ENCODE data around the gene RNF220.

The RNF220 gene

DNA sequence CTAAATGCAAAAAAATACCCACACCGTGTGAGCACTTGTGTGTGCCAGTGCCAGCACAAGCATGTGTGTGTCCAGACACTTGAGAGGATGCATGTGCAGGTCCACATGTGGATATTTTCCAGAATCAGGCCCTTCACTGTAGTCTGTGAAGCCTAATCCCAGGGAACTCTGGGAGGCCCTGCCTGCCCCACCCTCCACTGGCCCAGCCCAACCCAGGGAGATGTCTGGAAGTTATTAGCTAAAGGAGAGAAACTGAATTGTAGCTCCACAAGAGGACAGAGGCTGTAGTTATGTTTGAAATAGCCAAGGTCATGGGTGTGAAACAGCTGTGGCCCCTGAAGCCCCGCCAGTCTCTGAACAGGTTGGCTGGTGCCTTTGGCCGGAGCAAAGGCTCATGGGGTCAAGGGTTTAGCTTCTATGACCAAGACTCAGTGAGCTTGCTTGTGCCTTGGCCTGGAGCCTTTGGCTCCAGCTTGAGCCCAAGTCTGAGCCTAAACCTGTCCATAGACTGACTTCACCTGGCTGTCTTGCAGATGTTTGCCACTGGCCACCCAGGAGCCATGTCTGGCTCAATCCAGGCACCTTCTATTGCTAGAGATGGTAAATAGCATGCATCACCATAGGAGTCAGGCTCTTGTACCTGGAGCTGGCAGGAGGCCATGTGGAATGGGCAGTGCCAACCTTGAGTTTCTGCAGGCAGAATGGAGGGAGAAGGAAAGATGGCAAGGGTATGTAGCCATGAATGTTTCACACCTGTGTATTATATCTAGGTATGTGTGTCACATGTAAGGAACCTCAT lies 199.3 kb downstream of the RNF220 start:
- in situ Hi-C loops (cut with MboI; ENCODE audit: low sequenced_read_pairs) = no loop called here

DNA sequence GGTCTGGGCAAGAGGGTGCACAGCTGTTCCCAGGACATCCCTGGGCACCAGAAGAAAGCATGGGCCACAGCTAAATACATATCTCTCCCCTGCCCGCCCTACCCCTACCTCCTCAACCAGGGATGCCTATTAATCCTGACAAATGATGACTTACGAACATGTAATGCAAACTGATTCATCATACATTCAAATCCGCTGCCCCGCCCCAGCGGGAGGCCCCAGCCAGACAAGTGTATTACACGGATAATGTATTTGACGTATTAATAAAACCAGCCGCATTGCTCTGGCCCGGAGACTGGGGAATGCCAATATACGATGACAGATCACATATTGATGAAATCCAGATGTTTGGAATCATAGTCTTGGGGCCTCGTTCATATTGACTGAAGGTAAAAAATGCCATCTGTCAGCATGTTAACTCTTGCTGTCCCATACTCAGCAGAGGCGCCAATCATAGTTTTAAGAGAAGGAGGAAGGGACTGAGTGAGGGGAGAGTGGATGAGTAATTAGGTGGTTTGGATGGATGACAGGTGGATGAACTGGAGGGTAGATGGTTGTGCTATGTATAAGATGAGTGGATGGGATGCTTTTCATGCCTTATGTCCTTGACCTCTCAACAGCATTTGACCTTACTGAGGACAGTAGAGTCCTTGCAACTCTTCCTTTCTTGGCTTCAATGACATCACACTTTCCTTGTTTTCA lies 201.0 kb downstream of the RNF220 start:
- in situ Hi-C loops (cut with MboI; ENCODE audit: low sequenced_read_pairs) = no loop called here

- in situ Hi-C loops (cut with MboI; ENCODE audit: low sequenced_read_pairs) = no loop called here
Measured at GRCh38 chr1:44606701-44607281, 201.7 kb downstream of the RNF220 start.

DNA sequence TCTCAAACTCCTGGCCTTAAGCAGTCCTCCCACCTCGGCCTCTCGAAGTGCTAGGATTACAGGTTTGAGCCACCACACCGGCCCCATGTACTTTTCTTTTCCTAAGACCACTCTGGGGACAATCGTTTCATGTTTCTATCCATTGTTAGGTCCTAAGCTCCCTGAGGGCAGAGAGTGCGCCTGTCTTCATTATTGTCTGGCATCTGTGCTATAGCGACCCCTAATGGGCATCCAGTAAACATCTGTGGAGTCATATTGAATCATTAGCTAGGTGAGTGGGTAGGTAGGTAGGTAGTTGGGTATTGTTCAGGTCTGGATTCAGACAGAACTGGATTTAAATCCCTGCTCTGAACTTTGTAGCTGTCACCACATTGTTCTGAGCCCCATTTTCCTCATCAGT lies 203.1 kb downstream of the RNF220 start:
- in situ Hi-C loops (cut with MboI; ENCODE audit: low sequenced_read_pairs) = no loop called here

GRCh38 chr1:44609412-44609767 lies 204.3 kb downstream of the RNF220 start:
- in situ Hi-C loops (cut with MboI; ENCODE audit: low sequenced_read_pairs) = no loop called here

DNA sequence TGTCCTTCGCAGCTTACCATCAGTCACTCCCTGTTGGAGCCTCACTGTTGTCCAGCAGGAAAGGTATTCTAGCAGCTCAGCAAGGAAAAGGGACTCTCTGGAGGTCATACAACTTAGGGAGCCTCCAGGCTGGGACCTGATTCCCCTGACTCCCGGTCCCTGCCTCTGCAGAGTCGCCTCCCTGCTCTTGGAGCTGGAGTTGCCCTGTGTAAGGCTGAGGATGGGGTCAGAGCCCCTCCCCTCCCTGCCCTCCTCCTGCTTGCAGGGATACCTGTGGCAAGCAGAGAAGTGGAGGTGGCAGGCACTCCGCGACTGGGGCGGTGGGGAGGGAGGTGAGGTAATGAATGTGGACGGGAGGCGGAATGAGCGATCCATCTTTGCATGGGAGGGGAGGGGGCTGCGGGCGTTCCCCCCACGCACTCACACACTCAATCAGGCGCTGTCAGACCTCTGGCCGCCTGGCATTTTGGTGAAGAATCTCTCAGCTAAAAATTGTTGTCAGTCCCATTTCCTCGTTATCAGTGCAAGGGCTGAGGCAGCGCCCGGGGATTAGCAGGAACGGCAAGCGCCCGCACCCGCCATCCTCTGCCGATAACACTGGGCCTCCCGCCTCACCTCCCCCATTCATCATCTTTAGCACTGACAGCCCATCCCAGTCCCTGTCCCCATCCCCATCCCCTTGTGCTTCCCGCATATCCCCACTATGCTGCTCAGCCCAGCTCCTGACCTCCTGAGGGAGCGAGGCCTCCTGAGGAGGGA lies 204.9 kb downstream of the RNF220 start:
- in situ Hi-C loops (cut with MboI; ENCODE audit: low sequenced_read_pairs) = no loop called here

DNA sequence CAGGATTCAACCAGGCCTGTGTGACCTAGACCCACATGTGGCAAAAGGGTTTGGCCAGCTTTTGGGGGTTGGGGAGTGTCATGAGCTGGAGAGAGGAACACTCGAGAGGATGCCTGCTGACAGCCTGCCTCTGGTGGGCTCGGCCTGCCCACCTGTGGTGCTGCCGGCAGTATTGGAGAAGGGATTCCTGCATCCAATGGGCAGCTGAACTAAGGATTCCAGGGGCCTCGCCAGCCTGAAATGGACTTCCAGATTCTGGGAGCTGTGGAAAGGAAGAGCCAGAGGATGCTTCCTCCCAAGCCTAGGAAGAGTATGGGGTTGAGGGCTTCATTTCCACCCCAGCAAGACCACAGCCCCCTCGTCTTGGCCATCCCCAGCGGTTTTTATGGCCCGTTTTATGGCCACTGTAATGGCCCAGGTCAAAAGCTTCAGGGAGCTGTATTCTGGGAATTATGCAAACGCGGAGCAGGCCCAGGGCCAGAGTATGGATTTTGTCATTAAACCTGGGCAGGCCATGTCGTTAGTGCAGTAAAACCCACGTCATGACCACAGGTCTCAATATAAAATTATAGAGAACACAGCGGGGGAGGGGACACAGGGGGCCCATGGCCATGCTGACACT lies 205.6 kb downstream of the RNF220 start:
- in situ Hi-C loops (cut with MboI; ENCODE audit: low sequenced_read_pairs) = no loop called here

DNA sequence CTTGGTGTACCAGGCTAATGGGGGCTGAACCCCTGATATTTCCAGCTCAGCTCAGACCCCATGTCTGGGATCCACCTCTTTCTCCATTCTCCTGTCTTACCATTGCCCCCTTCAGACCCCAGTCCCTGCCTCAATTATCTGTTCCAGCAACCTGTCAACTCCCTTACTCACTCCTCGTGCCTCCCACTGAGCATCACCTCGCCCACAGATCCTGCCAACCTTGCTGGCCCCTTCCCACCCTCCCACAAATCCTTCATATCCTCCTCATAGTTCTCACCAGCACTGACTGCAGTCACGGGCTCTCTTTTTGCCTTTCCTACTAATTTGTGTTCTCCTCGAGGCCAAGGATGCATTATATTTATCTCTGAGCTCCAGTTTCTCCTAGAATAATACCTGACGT lies 206.4 kb downstream of the RNF220 start:
- in situ Hi-C loops (cut with MboI; ENCODE audit: low sequenced_read_pairs) = no loop called here

DNA sequence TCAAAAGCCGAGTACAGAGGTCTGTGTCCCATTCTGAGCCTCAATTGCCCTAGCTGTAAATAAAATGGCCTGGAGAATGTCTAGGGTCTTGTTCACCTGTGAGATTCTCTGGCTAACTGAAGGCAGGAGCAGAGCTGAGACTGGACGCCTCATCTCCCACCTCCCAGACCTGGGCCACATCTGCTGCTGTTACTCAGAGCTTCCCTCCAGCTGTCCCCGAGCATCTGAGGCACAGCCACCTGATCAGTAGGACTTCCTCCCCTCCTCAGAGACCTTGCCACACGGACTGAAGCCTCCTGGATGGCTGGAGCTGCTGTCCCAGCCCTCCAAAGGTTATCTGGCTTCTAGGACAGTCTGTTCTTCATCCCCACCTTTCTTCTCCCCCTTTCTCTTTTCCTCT lies 206.8 kb downstream of the RNF220 start:
- in situ Hi-C loops (cut with MboI; ENCODE audit: low sequenced_read_pairs) = no loop called here

DNA sequence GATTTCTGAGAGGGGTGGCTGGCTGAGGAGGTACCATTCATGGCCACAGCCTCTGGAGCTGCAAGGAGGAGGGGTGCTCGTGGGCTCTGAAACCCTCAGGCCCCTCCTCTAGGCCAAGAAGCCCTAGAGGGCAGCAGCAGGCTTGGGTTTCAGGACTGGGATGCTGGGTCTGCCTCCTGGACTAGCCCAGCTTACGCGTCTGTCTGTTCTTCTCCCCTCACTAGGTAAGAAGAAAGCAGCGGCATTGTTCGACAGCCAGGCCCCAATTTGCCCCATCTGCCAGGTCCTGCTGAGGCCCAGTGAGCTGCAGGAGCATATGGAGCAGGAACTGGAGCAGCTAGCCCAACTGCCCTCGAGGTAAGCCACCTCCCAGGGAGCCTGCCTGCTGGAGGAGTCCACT lies 208.9 kb downstream of the RNF220 start:
- in situ Hi-C loops (cut with MboI; ENCODE audit: low sequenced_read_pairs) = no loop called here

GRCh38 chr1:44616284-44616990 lies 211.4 kb downstream of the RNF220 start:
- in situ Hi-C loops (cut with MboI; ENCODE audit: low sequenced_read_pairs) = no loop called here

DNA sequence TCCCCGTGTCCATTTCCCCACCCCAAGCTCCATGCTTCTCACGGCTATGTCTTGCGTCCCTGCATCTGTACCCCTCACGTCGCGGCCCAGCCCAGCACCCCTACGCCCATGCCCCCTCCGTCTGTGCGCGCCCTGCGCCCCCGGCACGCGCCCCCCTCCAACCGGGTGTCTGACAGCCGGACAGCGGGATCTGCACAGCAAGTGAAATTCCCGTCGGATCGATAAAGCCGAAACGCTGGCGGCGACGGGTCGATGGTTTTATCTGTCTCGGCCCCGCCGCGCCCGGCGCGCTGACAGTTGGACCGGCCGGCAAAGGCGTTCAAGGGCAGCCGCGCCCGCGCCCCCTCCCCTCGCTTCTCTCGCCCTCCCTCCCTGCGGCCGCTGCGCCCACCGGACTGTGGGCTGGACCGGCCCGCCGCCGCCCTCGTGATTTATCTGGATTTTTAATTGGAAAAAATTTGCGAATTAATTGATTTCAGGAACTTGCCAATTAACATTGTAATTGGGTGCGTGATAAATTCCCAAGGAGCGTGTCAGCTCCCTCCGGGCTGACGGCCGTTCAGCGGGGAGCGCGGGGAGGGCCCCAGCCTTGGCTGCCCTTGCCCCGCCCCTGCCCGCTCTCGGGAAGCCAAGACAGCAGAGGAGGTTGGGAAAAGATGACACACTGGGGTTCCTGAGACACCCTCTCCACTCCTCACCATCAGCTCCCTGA lies 212.1 kb downstream of the RNF220 start:
- in situ Hi-C loops (cut with MboI; ENCODE audit: low sequenced_read_pairs) = no loop called here

DNA sequence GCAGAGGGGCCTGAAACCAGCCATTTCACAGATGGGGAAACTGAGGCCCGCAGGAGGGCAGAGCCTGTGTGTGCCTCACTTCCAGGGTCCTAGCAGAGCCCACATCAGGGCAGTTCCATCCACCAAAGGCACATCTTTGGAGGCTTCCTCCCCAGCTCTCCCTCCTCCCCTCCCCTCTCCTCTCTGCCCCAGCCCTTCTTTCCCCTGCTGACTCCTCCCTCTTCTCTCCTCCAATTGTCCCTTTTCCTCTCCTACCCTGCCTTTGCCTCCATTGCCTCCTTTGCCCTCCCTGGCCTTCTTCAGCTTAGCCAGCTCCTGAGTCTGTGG lies 212.6 kb downstream of the RNF220 start:
- in situ Hi-C loops (cut with MboI; ENCODE audit: low sequenced_read_pairs) = no loop called here

GRCh38 chr1:44619261-44619900 lies 214.3 kb downstream of the RNF220 start:
- in situ Hi-C loops (cut with MboI; ENCODE audit: low sequenced_read_pairs) = no loop called here

GRCh38 chr1:44620072-44620471 lies 215.0 kb downstream of the RNF220 start:
- in situ Hi-C loops (cut with MboI; ENCODE audit: low sequenced_read_pairs) = no loop called here

- in situ Hi-C loops (cut with MboI; ENCODE audit: low sequenced_read_pairs) = no loop called here
Measured at GRCh38 chr1:44621841-44622286, 216.8 kb downstream of the RNF220 start.

- in situ Hi-C loops (cut with MboI; ENCODE audit: low sequenced_read_pairs) = no loop called here
Measured at GRCh38 chr1:44624268-44624901, 219.3 kb downstream of the RNF220 start.

- in situ Hi-C loops (cut with MboI; ENCODE audit: low sequenced_read_pairs) = no loop called here
Measured at GRCh38 chr1:44625348-44625747, 220.3 kb downstream of the RNF220 start.

Data from HL-60/S4 treated with phorbol 12-myristate 13-acetate at 8.2 ng/mL for 4 days and 3 days (cell line).